ENCODE measurements around the gene GGT5.
"Not testable (repeated sequence)": the region's sequence is repeated elsewhere in the genome, so short reads cannot be mapped to it uniquely, and the experiment has no call there.

GRCh38 chr22:24274696-24275405 is 30.0 kb upstream of the GGT5 start:
- not testable (repeated sequence) for TF ChIP-seq EZH2phosphoT487 (IDR thresholded peaks at IDR 0.05; ENCODE audit: low read depth); CTCF (IDR thresholded peaks at IDR 0.05; ENCODE audit: low read depth, low read length)

Data from OCI-LY3 (cell line).